HepG2 (cell line): Measurements from ENCODE around the gene TAMM41. TPM values are rescaled to one million over a fixed set of nuclear protein-coding genes. Genes with fewer than 3 reads are reported as not detected.

Source experiments
- ATAC-seq: fragments of 200-7000 bp; cut with Tn5 transposase; 3 replicates; pipeline ENCODE4 v1.9.1; 2020; ENCODE audit warnings: mild to moderate bottlenecking, moderate library complexity
- BruUV-seq: library from RNA; stranded (reverse); fragments of 400-500 nt; replicated peaks from 2 replicates; lab custom pipeline; 2021; lab: Mats Ljungman, UMichigan
- CTCF ChIA-PET: fragments of 300-600 bp; formaldehyde crosslinking; extraction: SDS; loops from one replicate; lab custom pipeline; 2021; ENCODE audit warnings: low total read pairs, inconsistent platforms, low intra/inter-chr PET ratio; lab: Yijun Ruan, JAX
- POLR2A ChIA-PET: fragments of 350-600 bp; sonication (Branson Sonifier 250); formaldehyde crosslinking; loops from one replicate; lab custom pipeline; 2020; ENCODE audit warnings: antibody characterized with exemption, inconsistent platforms; lab: Yijun Ruan, JAX
- DNase-seq: peaks from one replicate; pipeline ENCODE4 v3.0.0-alpha.2; 2015; ENCODE audit warnings: low spot score
- FAIRE-seq: peaks from 3 replicates; lab custom pipeline; 2011; peaks lifted over from hg19 to GRCh38; lab: Jason Lieb, UNC
- H2AFZ ChIP-seq: one replicate; pipeline ENCODE4 v1.6.1; 2011; ENCODE audit warnings: low read length, inconsistent platforms
- H3K27ac ChIP-seq: fragments of 300-600 bp; 3 replicates; pipeline ENCODE4 v1.8.0; 2011; ENCODE audit warnings: mixed run types, mild to moderate bottlenecking, mixed read lengths, low read length, inconsistent platforms; ENCODE audit not compliant: insufficient read depth; ENCODE audit errors: extremely low read length
- H3K27me3 ChIP-seq, 2 experiments: fragments of 200-600 bp in 1 of 2; 2 replicates in 1 of 2; 3 replicates in 1 of 2; pipeline versions ENCODE4 v1.6.0 to v1.8.0; 2011; ENCODE audit warnings: low read length in 2 of 2, mild to moderate bottlenecking in 2 of 2, moderate library complexity in 2 of 2, inconsistent platforms in 1 of 2; ENCODE audit not compliant: insufficient read depth in 2 of 2, control insufficient read depth in 1 of 2
- H3K36me3 ChIP-seq, 2 experiments: fragments of 200-600 bp in 1 of 2; replicated peaks in 1 of 2; 2 replicates in 1 of 2; 3 replicates in 1 of 2; pipeline versions ENCODE4 v1.5.1 to v1.8.0; 2011; ENCODE audit warnings: low read length in 2 of 2, inconsistent platforms in 1 of 2; ENCODE audit not compliant: insufficient read depth in 2 of 2, control insufficient read depth in 1 of 2
- H3K4me1 ChIP-seq: 2 replicates; pipeline ENCODE4 v1.5.1; 2012; ENCODE audit warnings: low read length, inconsistent platforms; ENCODE audit not compliant: insufficient read depth
- H3K4me2 ChIP-seq: 2 replicates; pipeline ENCODE4 v1.6.0; 2011; ENCODE audit warnings: low read depth, low read length, inconsistent platforms
- H3K4me3 ChIP-seq, 3 experiments: fragments of 200-600 bp in 1 of 3; sonication (generic), shearing (Covaris generic) in 1 of 3; replicated peaks in 1 of 3; 2 replicates each; pipeline ENCODE4 v1.5.1; 2011 to 2016; ENCODE audit warnings: low read length in 3 of 3, inconsistent platforms in 2 of 3, low read depth in 2 of 3, mild to moderate bottlenecking in 2 of 3, control low read depth in 1 of 3, mixed read lengths in 1 of 3; ENCODE audit not compliant: insufficient read depth in 1 of 3
- H3K79me2 ChIP-seq: one replicate; pipeline ENCODE4 v1.6.1; 2011; ENCODE audit warnings: low read length, inconsistent platforms; ENCODE audit not compliant: insufficient read depth
- H3K9ac ChIP-seq: 2 replicates; pipeline ENCODE4 v1.6.0; 2011; ENCODE audit warnings: mild to moderate bottlenecking, low read depth, low read length, inconsistent platforms; ENCODE audit not compliant: insufficient read depth
- H3K9me3 ChIP-seq: 2 replicates; pipeline ENCODE4 v1.5.1; 2012; ENCODE audit warnings: mild to moderate bottlenecking, low read length
- H4K20me1 ChIP-seq: 2 replicates; pipeline ENCODE4 v1.6.0; 2011; ENCODE audit warnings: inconsistent platforms, mild to moderate bottlenecking, low read length, moderate library complexity; ENCODE audit not compliant: insufficient read depth
- ELK4 ChIP-seq: sonication (generic); formaldehyde crosslinking; IDR thresholded peaks from 2 replicates; pipeline ENCODE4 v1.9.0; 2021; ENCODE audit warnings: missing genetic modification reagents, borderline replicate concordance
- JDP2 ChIP-seq: sonication (generic); formaldehyde crosslinking; IDR thresholded peaks from 2 replicates; pipeline ENCODE4 v1.8.1; 2022; ENCODE audit warnings: missing genetic modification reagents, borderline replicate concordance
- MBD4 ChIP-seq: IDR thresholded peaks from 2 replicates; pipeline ENCODE4 v1.6.1; 2012; ENCODE audit warnings: low read length, inconsistent platforms, borderline replicate concordance
- MED8 ChIP-seq: sonication (generic); formaldehyde crosslinking; IDR thresholded peaks from 2 replicates; pipeline ENCODE4 v1.8.1; 2023; ENCODE audit warnings: mild to moderate bottlenecking, missing genetic modification reagents; ENCODE audit not compliant: insufficient replicate concordance
- MLX ChIP-seq: IDR thresholded peaks from 2 replicates; pipeline ENCODE4 v1.6.1; 2016
- PCBP2 ChIP-seq: fragments of 200-400 bp; formaldehyde crosslinking; optimal IDR thresholded peaks from 2 replicates; pipeline ENCODE3; 2018; ENCODE audit warnings: low read length, low read depth; ENCODE audit not compliant: poor library complexity, severe bottlenecking
- RBM22 ChIP-seq: fragments of 200-400 bp; formaldehyde crosslinking; optimal IDR thresholded peaks from 2 replicates; pipeline ENCODE3; 2017; ENCODE audit warnings: mild to moderate bottlenecking, low read length, moderate library complexity
- SMAD3 ChIP-seq: sonication (generic); formaldehyde crosslinking; IDR thresholded peaks from 2 replicates; pipeline ENCODE4 v1.4.0; 2020; ENCODE audit warnings: missing genetic modification reagents
- SNAPC5 ChIP-seq: sonication (generic); formaldehyde crosslinking; IDR thresholded peaks from 2 replicates; pipeline ENCODE4 v1.8.1; 2023; ENCODE audit warnings: mild to moderate bottlenecking, missing genetic modification reagents, borderline replicate concordance
- SYNCRIP ChIP-seq: fragments of 200-400 bp; formaldehyde crosslinking; IDR thresholded peaks from 2 replicates; pipeline ENCODE4 v1.6.1; 2018; ENCODE audit warnings: mild to moderate bottlenecking, low read depth, low read length; ENCODE audit not compliant: insufficient read depth
- TFAP4 ChIP-seq: sonication (generic); IDR thresholded peaks from 2 replicates; pipeline ENCODE4 v1.6.1; 2016; ENCODE audit warnings: low read depth, borderline replicate concordance
- ZFX ChIP-seq: sonication (generic); formaldehyde crosslinking; IDR thresholded peaks from 2 replicates; pipeline ENCODE4 v1.4.0; 2020; ENCODE audit warnings: mild to moderate bottlenecking, low read depth, missing genetic modification reagents, moderate library complexity
- ZNF136 ChIP-seq: sonication (generic); formaldehyde crosslinking; IDR thresholded peaks from 2 replicates; pipeline ENCODE4 v1.8.1; 2022; ENCODE audit warnings: low read depth, mild to moderate bottlenecking, moderate library complexity, missing genetic modification reagents
- ZNF253 ChIP-seq: sonication (generic); formaldehyde crosslinking; IDR thresholded peaks from 2 replicates; pipeline ENCODE4 v1.8.0; 2022; ENCODE audit warnings: mild to moderate bottlenecking, missing genetic modification reagents, borderline replicate concordance
- ZNF335 ChIP-seq: sonication (generic); formaldehyde crosslinking; IDR thresholded peaks from 2 replicates; pipeline ENCODE4 v1.4.0; 2020; ENCODE audit warnings: missing genetic modification reagents
- ZNF572 ChIP-seq: sonication (generic); formaldehyde crosslinking; IDR thresholded peaks from 2 replicates; pipeline ENCODE4 v1.5.1; 2020; ENCODE audit warnings: mild to moderate bottlenecking, missing genetic modification reagents
- ZNF720 ChIP-seq: sonication (generic); formaldehyde crosslinking; IDR thresholded peaks from 2 replicates; pipeline ENCODE4 v1.4.0; 2020; ENCODE audit warnings: missing genetic modification reagents
- ZNF777 ChIP-seq: sonication (generic); formaldehyde crosslinking; IDR thresholded peaks from 2 replicates; pipeline ENCODE4 v1.4.0; 2020; ENCODE audit warnings: missing genetic modification reagents
- WGBS: methylation state at CpG from one replicate; pipeline ENCODE4 v1.1.6; 2017; ENCODE audit warnings: low lambda C conversion rate; 5-methylcytosine and 5-hydroxymethylcytosine counted together
- in situ Hi-C: cut with HindIII; loops from 2 replicates; pipeline ENCODE4 v1.10.0; 2017; ENCODE audit warnings: low pct_unique_long_range_greater_than_20kb; ENCODE audit not compliant: extremely low pct_ligation_motif_present
- intact Hi-C: fragments of 100-400 bp; cut with micrococcal nuclease; formaldehyde crosslinking; loops from one replicate; pipeline ENCODE4 v1.10.0; 2022; ENCODE audit not compliant: unreplicated experiment
- polyA plus RNA-seq, 8 experiments: library from polyadenylated mRNA; depleted of rRNA in 3 of 8; stranded (reverse) in 7 of 8; unstranded in 1 of 8; fragments of >200 nt; fragmentation: Illumina TruSeq in 4 of 8; extraction: Trizol in 4 of 8; gene quantifications; 2 replicates each; pipeline versions ENCODE4 v1.2.1 to v1.2.3, GENCODE V29; 2011 to 2016; ENCODE audit warnings: low read depth in 4 of 8, missing spikeins in 1 of 8, mixed read lengths in 1 of 8; ENCODE audit not compliant: insufficient read depth in 1 of 8
- total RNA-seq, 5 experiments: library from RNA; depleted of rRNA; stranded (reverse); fragments of >200 nt; fragmentation: Illumina TruSeq; extraction: Trizol; gene quantifications; 2 replicates each; pipeline ENCODE4 v1.2.3, GENCODE V29; 2016; ENCODE audit warnings: low read depth in 1 of 5

Gene TAMM41
- total and polyA plus RNA-seq, 2 of the 13 experiments (the other 11 are each of a cell fraction or from before 2014, with no cell fraction given), result 9.9 to 12.2 TPM

GRCh38 chr3:11815111-11815510 is 31.6 kb downstream of the TAMM41 start (continued):
- TF ChIP-seq MED8 (CRISPR knock-in tag), result no peak
- TF ChIP-seq SNAPC5 (CRISPR knock-in tag), result no peak
- TF ChIP-seq MLX, result no peak
- TF ChIP-seq RBM22, result no peak
- TF ChIP-seq, all 625 proteins: peak for 0

- ChIA-PET POLR2A (no interaction called here), CTCF (no interaction called here)
- Histone ChIP-seq H3K27me3 (no peaks in the 10 kb centered on the region), H3K9ac (no peak overlapping the region), H3K4me1 (no peaks in the 10 kb centered on the region), H3K79me2 (no peaks in the 10 kb centered on the region), H4K20me1 (no peaks in the 10 kb centered on the region), H3K4me2 (no peak overlapping the region), H3K4me3 (no peak overlapping the region), H3K36me3 (peaks cover 5 to 47% of the 10 kb centered on the region in 2 experiments), H2AFZ (no peak overlapping the region), H3K9me3 (no peaks in the 10 kb centered on the region), H3K27ac (no peak overlapping the region)
- in situ Hi-C loops (no loop called here), intact Hi-C loops (loop anchor here (5.0 kb wide), 1 partner anchor 92 kb away; no protein-coding TSS in a partner anchor)
- ATAC-seq, result no peak
- 98% methylated on average over 6 of the region's 6 CpGs for WGBS
- no TSS peak for BruUV-seq
- TF ChIP-seq JDP2 (CRISPR knock-in tag) (no peak), SMAD3 (CRISPR knock-in tag) (no peak), ZNF136 (CRISPR knock-in tag) (no peak), SYNCRIP (no peak), MBD4 (no peak), ZNF335 (CRISPR knock-in tag) (no peak), PCBP2 (no peak), TFAP4 (no peak), ZNF253 (CRISPR knock-in tag) (no peak), ZNF777 (no peak), ELK4 (CRISPR knock-in tag) (no peak), ZNF572 (CRISPR knock-in tag) (no peak), ZNF720 (CRISPR knock-in tag) (no peak), ZFX (CRISPR knock-in tag) (no peak)
- FAIRE-seq, result no peak
- no peak for DNase-seq
These were observed 32.0 kb downstream of the TAMM41 start for GRCh38 chr3:11814663-11815062.
